ENCODE results near the gene ZFP82.

ZFP82 gene

DNA sequence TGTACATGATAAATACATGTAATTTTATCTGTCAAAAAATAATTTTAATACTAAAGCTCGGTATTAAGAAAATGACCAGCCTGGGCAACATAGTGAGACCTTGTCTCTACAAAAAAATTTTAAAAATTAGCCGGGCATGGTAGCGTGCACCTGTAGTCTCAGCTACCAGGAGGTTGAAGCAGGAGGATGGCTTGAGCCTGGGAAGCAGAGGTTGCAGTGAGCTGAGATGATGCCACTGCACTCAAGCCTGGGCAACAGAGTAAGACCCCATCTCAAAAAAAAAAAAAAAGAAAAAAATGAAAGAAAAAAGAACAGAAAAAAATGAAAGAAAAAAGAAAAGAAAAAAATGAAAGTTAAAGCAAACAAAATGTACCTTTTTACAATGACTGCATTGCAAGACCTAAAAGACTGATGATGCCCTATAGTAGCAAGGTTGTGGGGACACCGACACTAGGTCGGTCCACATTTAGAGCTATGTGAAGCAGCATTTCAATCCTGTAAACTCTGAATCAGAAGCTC is 44.7 kb downstream of the ZFP82 start:
- no peak for DNase-seq (ENCODE audit: low read depth in 3 of 3)

DNA sequence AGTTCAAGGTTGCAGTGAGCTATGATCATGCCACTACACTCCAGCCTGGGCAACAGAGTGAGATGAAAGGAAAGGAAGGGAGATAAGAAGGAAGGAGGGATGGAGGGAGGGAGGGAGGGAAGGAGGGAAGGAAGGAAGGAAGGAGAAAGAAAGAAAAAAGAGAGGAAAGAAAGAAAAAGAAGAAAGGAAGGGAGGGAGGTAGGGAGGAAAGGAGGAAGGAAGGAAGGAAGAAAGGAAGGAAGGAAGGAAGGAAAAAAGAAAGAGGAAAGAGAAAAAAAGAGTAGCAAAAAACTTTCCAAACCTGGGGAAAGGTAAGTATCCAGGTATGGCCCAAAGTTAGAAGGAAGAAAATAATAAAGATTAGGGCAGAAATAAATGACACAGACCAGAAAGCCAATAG is 46.6 kb downstream of the ZFP82 start:
- no peak for DNase-seq (ENCODE audit: low read depth in 3 of 3)

DNA sequence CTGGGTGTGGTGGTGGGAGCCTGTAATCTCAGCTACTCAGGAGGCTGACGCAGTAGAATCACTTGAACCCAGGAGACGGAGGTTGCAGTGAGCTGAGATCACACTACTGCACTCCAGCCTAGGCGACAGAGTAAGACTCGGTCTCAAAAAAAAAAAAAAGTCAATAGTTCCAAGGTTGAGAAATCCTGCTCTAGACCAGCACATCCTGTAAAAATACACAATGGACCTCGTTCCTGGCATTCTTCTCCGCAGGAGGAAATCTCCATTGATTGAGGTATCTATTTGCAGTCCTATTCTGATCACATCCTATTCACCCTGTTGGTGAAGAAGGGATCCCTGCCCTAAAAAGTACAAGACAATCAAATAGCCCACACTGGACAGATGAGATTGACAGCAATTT is 54.6 kb downstream of the ZFP82 start:
- no peak for DNase-seq (ENCODE audit: low read depth in 3 of 3)
